Measurements from ENCODE around the gene KMT2A. TPM values are rescaled to one million over a fixed set of nuclear protein-coding genes. Genes with fewer than 3 reads are reported as not detected.
"Not testable (repeated sequence)": the region's sequence is repeated elsewhere in the genome, so short reads cannot be mapped to it uniquely, and the experiment has no call there.

KMT2A gene
- total and polyA plus RNA-seq, 4 donors, result 7.7 to 127 (median 27.0) TPM

- Histone ChIP-seq H3K27me3 (ENCODE audit: control insufficient read depth in 3 of 3, insufficient read depth in 3 of 3, low read length in 2 of 3) (no peaks in the 10 kb centered on the region), H3K4me3 (no peak overlapping the region), H3K9me3 (ENCODE audit: control insufficient read depth in 4 of 4, insufficient read depth in 3 of 4, low read length in 3 of 4) (no peaks in the 10 kb centered on the region), H3K4me1 (ENCODE audit: control insufficient read depth in 5 of 5, insufficient read depth in 5 of 5, low read length in 5 of 5) (peaks cover 0 to 3% (median 0%) of the 10 kb centered on the region in 5 donors), H3K36me3 (ENCODE audit: control insufficient read depth in 4 of 4, insufficient read depth in 4 of 4, low read length in 4 of 4) (peaks cover 7 to 23% (median 11%) of the 10 kb centered on the region in 4 donors), H3K9ac (ENCODE audit: insufficient read depth in 1 of 2, low read length in 2 of 2) (no peak overlapping the region), H3K27ac (ENCODE audit: low read depth in 1 of 2, low read length in 1 of 2) (no peak overlapping the region)
- WGBS, 2 donors, result 91 to 94% methylated on average over 2 of the region's 2 CpGs
- no peak for ATAC-seq (ENCODE audit: insufficient read depth, low FRiP score)
- DNase-seq, result no peak
- no peak for TF ChIP-seq CTCF (IDR thresholded peaks at IDR 0.05; ENCODE audit: control extremely low read depth, extremely low read depth)
These were observed 34.7 kb downstream of the KMT2A start for GRCh38 chr11:118471030-118471429.

GRCh38 chr11:118473537-118473936 lies 37.2 kb downstream of the KMT2A start:
- no peak overlapping the region for H3K4me3 ChIP-seq
- H3K9me3 ChIP-seq (ENCODE audit: control insufficient read depth in 4 of 4, insufficient read depth in 3 of 4, low read length in 3 of 4), result no peaks in the 10 kb centered on the region
- WGBS, 2 donors, result 97% methylated on average over 6 of the region's 6 CpGs
- H3K27ac ChIP-seq (ENCODE audit: low read depth in 1 of 2, low read length in 1 of 2), result no peak overlapping the region
- ATAC-seq (ENCODE audit: insufficient read depth, low FRiP score) (no peak), DNase-seq (no peak)
- H3K27me3 ChIP-seq (ENCODE audit: control insufficient read depth in 3 of 3, insufficient read depth in 3 of 3, low read length in 2 of 3), result no peaks in the 10 kb centered on the region
- no peak for TF ChIP-seq CTCF (IDR thresholded peaks at IDR 0.05; ENCODE audit: control extremely low read depth, extremely low read depth)
- H3K9ac ChIP-seq (ENCODE audit: insufficient read depth in 1 of 2, low read length in 2 of 2), result no peak overlapping the region
- peaks cover 0 to 3% (median 0%) of the 10 kb centered on the region in 5 donors for H3K4me1 ChIP-seq (ENCODE audit: control insufficient read depth in 5 of 5, insufficient read depth in 5 of 5, low read length in 5 of 5)
- peaks cover 14 to 32% (median 20%) of the 10 kb centered on the region in 4 donors for H3K36me3 ChIP-seq (ENCODE audit: control insufficient read depth in 4 of 4, insufficient read depth in 4 of 4, low read length in 4 of 4)

GRCh38 chr11:118476676-118477075 lies 40.4 kb downstream of the KMT2A start:
- peaks cover 27 to 53% (median 31%) of the 10 kb centered on the region in 4 donors for H3K36me3 ChIP-seq (ENCODE audit: control insufficient read depth in 4 of 4, insufficient read depth in 4 of 4, low read length in 4 of 4)
- H3K9ac ChIP-seq (ENCODE audit: insufficient read depth in 1 of 2, low read length in 2 of 2), result no peak overlapping the region
- H3K27me3 ChIP-seq (ENCODE audit: control insufficient read depth in 3 of 3, insufficient read depth in 3 of 3, low read length in 2 of 3), result no peaks in the 10 kb centered on the region
- no peak overlapping the region for H3K4me3 ChIP-seq
- no peaks in the 10 kb centered on the region for H3K9me3 ChIP-seq (ENCODE audit: control insufficient read depth in 4 of 4, insufficient read depth in 3 of 4, low read length in 3 of 4)
- WGBS, 2 donors, result 76 to 84% methylated on average over 7 of the region's 7 CpGs
- no peak overlapping the region for H3K27ac ChIP-seq (ENCODE audit: low read depth in 1 of 2, low read length in 1 of 2)
- DNase-seq, result no peak
- peaks cover 0 to 3% (median 0%) of the 10 kb centered on the region in 5 donors for H3K4me1 ChIP-seq (ENCODE audit: control insufficient read depth in 5 of 5, insufficient read depth in 5 of 5, low read length in 5 of 5)
- no peak for TF ChIP-seq CTCF (IDR thresholded peaks at IDR 0.05; ENCODE audit: control extremely low read depth, extremely low read depth)
- no peak for ATAC-seq (ENCODE audit: insufficient read depth, low FRiP score)

- peaks cover 32 to 55% (median 36%) of the 10 kb centered on the region in 4 donors for H3K36me3 ChIP-seq (ENCODE audit: control insufficient read depth in 4 of 4, insufficient read depth in 4 of 4, low read length in 4 of 4)
- H3K9me3 ChIP-seq (ENCODE audit: control insufficient read depth in 4 of 4, insufficient read depth in 3 of 4, low read length in 3 of 4); H3K9ac ChIP-seq (ENCODE audit: insufficient read depth in 1 of 2, low read length in 2 of 2); DNase-seq; H3K27ac ChIP-seq (ENCODE audit: low read depth in 1 of 2, low read length in 1 of 2); ATAC-seq (ENCODE audit: insufficient read depth, low FRiP score); H3K27me3 ChIP-seq (ENCODE audit: control insufficient read depth in 3 of 3, insufficient read depth in 3 of 3, low read length in 2 of 3); H3K4me3 ChIP-seq; H3K4me1 ChIP-seq (ENCODE audit: control insufficient read depth in 5 of 5, insufficient read depth in 5 of 5, low read length in 5 of 5): not testable (repeated sequence)
- WGBS, 2 donors, result 95 to 100% methylated on average over 1 of the region's 1 CpG
These were observed 44.9 kb downstream of the KMT2A start for GRCh38 chr11:118481238-118481637.
